Left kidney (tissue), 2 donors: ENCODE results near the gene FNIP2. TPM values are rescaled to one million over a fixed set of nuclear protein-coding genes. Genes with fewer than 3 reads are reported as not detected.

Source experiments
- DNase-seq: peaks from one replicate; pipeline ENCODE4 v3.0.0-alpha.2; 2013
- polyA plus RNA-seq: library from polyadenylated mRNA; unstranded; fragments of 120-200 nt; gene quantifications from one replicate; pipeline ENCODE4 v1.2.1, GENCODE V29; 2013; ENCODE audit not compliant: insufficient read length

FNIP2 gene
- polyA plus RNA-seq, 1 donor = 46.8 TPM

GRCh38 chr4:158836828-158837449 lies 68.1 kb downstream of the FNIP2 start:
- no peak for DNase-seq

GRCh38 chr4:158837527-158838141 lies 68.8 kb downstream of the FNIP2 start:
- no peak for DNase-seq

- no peak for DNase-seq
Observed at GRCh38 chr4:158840131-158840530, 71.3 kb downstream of the FNIP2 start.

- DNase-seq = no peak
Observed at GRCh38 chr4:158841540-158841939, 72.7 kb downstream of the FNIP2 start.

- DNase-seq = no peak
Observed at GRCh38 chr4:158845311-158846041, 76.7 kb downstream of the FNIP2 start.

GRCh38 chr4:158847535-158847934 lies 78.7 kb downstream of the FNIP2 start:
- DNase-seq = no peak

- no peak for DNase-seq
Observed at GRCh38 chr4:158849681-158850080, 80.9 kb downstream of the FNIP2 start.

- DNase-seq = no peak
Observed at GRCh38 chr4:158850371-158850770, 81.5 kb downstream of the FNIP2 start.

- no peak for DNase-seq
Observed at GRCh38 chr4:158850800-158851644, 82.2 kb downstream of the FNIP2 start.

GRCh38 chr4:158854236-158854635 lies 85.4 kb downstream of the FNIP2 start:
- no peak for DNase-seq

- DNase-seq = no peak
Observed at GRCh38 chr4:158856852-158857251, 88.0 kb downstream of the FNIP2 start.

- DNase-seq = no peak
Observed at GRCh38 chr4:158857951-158858350, 89.1 kb downstream of the FNIP2 start.

GRCh38 chr4:158858410-158859199 lies 89.8 kb downstream of the FNIP2 start:
- DNase-seq = no peak

- no peak for DNase-seq
Observed at GRCh38 chr4:158859661-158860060, 90.8 kb downstream of the FNIP2 start.

- DNase-seq = no peak
Observed at GRCh38 chr4:158860856-158861255, 92.0 kb downstream of the FNIP2 start.

- no peak for DNase-seq
Observed at GRCh38 chr4:158861281-158861680, 92.5 kb downstream of the FNIP2 start.

- no peak for DNase-seq
Observed at GRCh38 chr4:158861766-158862165, 92.9 kb downstream of the FNIP2 start.

- no peak for DNase-seq
Observed at GRCh38 chr4:158863296-158863695, 94.5 kb downstream of the FNIP2 start.

GRCh38 chr4:158865520-158866177 lies 96.8 kb downstream of the FNIP2 start:
- no peak for DNase-seq

GRCh38 chr4:158869001-158869400 lies 100.2 kb downstream of the FNIP2 start:
- DNase-seq = no peak

GRCh38 chr4:158869761-158870160 lies 100.9 kb downstream of the FNIP2 start:
- DNase-seq = no peak
